ENCODE results near the gene LDLRAD2.

The LDLRAD2 gene

GRCh38 chr1:21857840-21858670, 46.0 kb downstream of the LDLRAD2 start:
- no peak for DNase-seq (ENCODE audit: low read depth)
- TF ChIP-seq CTCF (IDR thresholded peaks at IDR 0.05; ENCODE audit: control insufficient read depth, extremely low read depth, insufficient read depth): no peak
- H3K4me3 ChIP-seq (ENCODE audit: low read depth, low read length): no peak overlapping the region

- no peak overlapping the region for H3K4me3 ChIP-seq (ENCODE audit: low read depth, low read length)
- TF ChIP-seq CTCF (IDR thresholded peaks at IDR 0.05; ENCODE audit: control insufficient read depth, extremely low read depth, insufficient read depth): no peak
- no peak for DNase-seq (ENCODE audit: low read depth)
Observed at GRCh38 chr1:21859669-21860179, 47.7 kb downstream of the LDLRAD2 start.

- no peak for DNase-seq (ENCODE audit: low read depth)
- TF ChIP-seq CTCF (IDR thresholded peaks at IDR 0.05; ENCODE audit: control insufficient read depth, extremely low read depth, insufficient read depth): no peak
- H3K4me3 ChIP-seq (ENCODE audit: low read depth, low read length): no peak overlapping the region
Observed at GRCh38 chr1:21860971-21861370, 48.9 kb downstream of the LDLRAD2 start.

GRCh38 chr1:21861602-21862429, 49.8 kb downstream of the LDLRAD2 start:
- no peak for DNase-seq (ENCODE audit: low read depth)
- no peak overlapping the region for H3K4me3 ChIP-seq (ENCODE audit: low read depth, low read length)

GRCh38 chr1:21863981-21864380, 51.9 kb downstream of the LDLRAD2 start:
- no peak for DNase-seq (ENCODE audit: low read depth)
- no peak overlapping the region for H3K4me3 ChIP-seq (ENCODE audit: low read depth, low read length)
- no peak for TF ChIP-seq CTCF (IDR thresholded peaks at IDR 0.05; ENCODE audit: control insufficient read depth, extremely low read depth, insufficient read depth)

More at GRCh38 chr1:21861602-21862429, 49.8 kb downstream of the LDLRAD2 start:
- no peak for TF ChIP-seq CTCF (IDR thresholded peaks at IDR 0.05; ENCODE audit: control insufficient read depth, extremely low read depth, insufficient read depth)

- no peak for TF ChIP-seq CTCF (IDR thresholded peaks at IDR 0.05; ENCODE audit: control insufficient read depth, extremely low read depth, insufficient read depth)
- no peak overlapping the region for H3K4me3 ChIP-seq (ENCODE audit: low read depth, low read length)
- no peak for DNase-seq (ENCODE audit: low read depth)
Observed at GRCh38 chr1:21864730-21865129, 52.7 kb downstream of the LDLRAD2 start.

Measured in LNCaP clone FGC (cell line).